Occipital lobe (tissue), 2 donors: ENCODE data around the gene PDILT. TPM values are rescaled to one million over a fixed set of nuclear protein-coding genes. Genes with fewer than 3 reads are reported as not detected.
"Not testable (repeated sequence)": the region's sequence is repeated elsewhere in the genome, so short reads cannot be mapped to it uniquely, and the experiment has no call there.

Experiments used
- DNase-seq: peaks from one replicate; lab custom pipeline; 2025; lab: John Stamatoyannopoulos, UW
- total RNA-seq: library from RNA; depleted of rRNA; stranded (reverse); fragments of >200 nt; gene quantifications from one replicate; pipeline ENCODE4 v1.2.3, GENCODE V29; 2014

PDILT gene
- total RNA-seq, 1 donor from 2014 or later, result not detected

DNA sequence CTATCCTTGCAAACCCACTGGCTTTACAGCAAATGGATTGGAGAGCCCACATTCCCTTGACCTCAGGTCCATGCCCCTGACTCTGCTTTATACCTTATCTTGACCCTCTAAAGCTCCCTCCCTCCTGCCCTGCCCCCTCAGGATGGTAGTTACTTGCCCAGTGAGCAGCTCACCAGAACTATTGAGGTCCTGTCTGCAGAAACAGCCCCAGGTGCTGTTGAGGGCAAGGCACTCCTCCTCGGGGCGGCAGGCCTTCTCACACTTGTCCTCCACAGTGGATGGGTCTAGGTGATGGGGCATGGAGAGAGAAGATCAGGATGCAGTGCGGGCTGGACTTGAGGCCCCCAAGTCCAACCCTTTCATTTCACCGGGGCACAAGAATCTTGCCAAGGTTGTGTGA is 81.8 kb downstream of the PDILT start:
- no peak for DNase-seq

DNA sequence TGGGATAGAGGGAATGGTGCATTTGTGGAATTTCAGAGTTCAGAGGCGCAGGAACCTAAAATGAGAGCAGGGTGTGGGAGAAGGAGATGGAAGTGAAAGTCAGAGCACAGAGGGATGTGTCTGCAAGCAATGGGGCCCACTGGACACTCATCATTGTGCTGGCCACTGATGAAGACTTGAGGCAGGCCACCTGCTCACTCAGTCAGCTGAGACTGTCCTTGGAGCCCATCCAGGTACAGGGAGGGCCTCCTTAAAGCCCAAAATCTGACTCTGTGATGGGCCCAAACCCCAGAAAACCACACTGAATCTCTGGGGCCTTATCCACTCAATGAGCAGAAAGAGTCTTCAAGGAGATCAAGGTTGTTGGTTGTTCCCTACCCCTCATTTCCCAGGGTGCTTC is 82.9 kb downstream of the PDILT start:
- DNase-seq, result no peak

DNA sequence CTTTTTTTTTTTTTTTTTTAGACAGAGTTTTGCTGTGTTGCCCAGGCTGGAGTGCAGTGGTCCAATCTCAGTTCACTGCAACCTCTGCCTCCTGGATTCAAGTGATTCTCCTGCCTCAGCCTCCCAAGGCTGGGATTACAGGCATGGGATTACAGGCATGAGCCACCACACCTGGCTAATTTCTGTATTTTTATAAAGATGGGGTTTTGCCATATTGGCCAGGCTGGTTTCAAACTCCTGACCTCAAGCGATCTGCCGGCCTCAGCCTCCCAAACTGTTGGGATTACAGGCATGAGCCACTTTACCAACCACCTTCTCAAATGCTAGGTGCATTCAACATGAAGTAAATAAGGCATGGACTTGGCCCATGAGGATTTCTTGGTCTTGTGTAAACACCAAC is 83.5 kb downstream of the PDILT start:
- DNase-seq, result not testable (repeated sequence)

DNA sequence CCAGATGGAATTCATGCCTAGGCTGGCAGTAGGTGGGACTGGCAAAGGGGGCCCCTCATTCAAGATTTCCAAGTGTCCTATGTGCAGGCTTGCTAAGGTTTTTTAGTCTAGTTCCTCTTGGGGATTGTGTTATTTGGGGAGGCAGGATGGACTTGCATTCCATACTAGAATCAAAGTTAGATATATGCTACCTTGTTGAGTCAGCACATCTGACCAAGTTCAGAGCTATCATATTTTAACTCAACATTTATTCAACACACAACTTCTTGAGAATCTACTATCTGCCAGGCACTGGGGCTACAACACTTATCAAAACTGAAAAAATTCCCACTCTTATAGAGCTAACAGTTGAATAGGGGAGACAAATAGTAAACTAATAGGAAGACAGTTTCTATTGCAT is 83.9 kb downstream of the PDILT start:
- DNase-seq, result no peak

DNA sequence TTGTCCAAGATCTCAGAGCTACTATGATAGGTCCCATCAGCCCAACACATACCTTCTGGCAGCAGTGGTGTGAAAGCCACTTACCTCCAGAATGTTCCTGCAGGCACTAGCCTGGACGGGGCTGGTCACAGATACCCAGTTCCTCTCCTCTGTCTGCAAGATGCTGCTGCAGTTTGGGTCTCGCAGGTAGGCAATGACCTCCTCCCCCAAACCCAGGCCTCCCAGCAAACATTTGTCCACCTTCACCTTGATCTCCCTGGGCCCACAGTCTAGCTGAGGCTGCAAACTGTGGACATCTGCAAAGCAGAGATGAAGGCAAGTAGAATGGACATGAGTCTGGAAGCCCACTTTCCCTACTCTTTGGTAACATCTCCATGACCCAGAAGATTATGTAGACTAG is 84.4 kb downstream of the PDILT start:
- no peak for DNase-seq

DNA sequence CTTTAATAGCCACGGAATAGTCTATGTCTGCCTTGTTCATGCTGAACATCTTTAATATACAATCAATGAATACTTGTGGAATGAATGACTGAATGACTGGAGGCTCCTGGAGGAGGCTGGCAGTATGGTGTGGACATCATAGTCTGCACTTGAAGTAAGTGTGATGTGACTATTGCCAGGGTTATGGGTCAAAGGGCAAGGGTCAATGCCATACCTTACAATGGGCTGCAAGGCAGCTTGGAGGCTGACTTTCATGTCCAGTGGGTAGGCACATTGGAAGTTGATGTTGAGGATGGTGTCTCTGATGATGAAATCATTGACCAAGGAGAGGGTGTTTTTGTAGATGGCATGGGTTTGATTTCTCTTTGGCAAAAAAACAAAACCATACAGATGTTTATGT is 85.1 kb downstream of the PDILT start:
- no peak for DNase-seq

DNA sequence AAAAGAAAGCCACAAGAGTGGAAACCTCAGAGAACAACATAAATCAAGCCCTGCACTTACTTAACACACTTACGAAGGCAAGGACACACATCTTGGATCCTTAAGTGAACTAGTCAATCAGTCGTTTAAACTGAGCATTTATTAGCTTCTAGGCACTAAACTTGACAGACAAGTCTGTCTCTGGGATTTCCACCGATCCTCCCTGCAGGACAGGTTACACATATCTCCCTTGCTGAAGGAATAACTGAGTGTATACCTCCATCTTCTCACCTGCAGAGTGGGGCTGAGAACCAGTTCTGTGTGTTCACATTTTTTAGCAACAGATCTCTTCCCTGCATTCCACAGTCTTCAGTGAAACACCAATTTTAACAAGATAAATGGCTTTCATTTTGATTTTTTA is 86.1 kb downstream of the PDILT start:
- no peak for DNase-seq

DNA sequence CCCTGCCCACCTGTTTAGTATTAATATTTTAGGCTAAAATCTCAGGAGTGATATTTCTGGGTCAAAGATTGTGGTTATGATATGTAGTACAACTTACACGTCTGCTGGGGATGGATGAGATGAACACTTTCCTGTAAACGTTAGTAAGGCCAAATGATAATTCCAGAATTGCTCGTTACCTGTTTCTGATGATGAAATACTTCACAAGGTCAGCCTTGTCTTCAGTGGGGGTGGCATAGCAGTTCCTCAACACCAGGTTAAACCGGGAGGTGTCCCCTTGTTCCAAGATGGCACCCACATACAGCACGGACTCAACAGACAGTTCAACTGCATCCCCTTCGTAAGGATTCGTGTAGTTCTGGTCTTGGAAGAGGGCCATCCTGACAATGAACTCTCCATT is 86.5 kb downstream of the PDILT start:
- DNase-seq, result no peak

DNA sequence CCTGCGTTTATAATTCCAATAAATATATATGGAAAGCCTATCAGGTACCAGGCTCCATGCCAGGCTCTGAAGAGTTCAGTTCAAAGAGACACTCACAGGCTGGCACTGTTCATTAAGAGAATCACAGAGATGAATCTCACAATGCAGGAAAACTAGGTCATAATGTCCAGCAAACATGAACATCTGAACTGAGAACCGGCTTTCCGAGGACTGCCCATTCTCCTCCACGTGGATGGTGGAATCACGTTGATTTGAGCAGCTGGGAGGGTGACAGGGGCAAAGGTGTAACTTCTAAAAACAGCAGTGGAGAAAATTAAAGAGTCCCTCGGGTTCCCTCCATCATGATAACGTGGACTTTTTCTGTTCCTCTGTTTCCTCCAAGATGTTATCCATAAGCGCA is 87.4 kb downstream of the PDILT start:
- DNase-seq, result no peak

DNA sequence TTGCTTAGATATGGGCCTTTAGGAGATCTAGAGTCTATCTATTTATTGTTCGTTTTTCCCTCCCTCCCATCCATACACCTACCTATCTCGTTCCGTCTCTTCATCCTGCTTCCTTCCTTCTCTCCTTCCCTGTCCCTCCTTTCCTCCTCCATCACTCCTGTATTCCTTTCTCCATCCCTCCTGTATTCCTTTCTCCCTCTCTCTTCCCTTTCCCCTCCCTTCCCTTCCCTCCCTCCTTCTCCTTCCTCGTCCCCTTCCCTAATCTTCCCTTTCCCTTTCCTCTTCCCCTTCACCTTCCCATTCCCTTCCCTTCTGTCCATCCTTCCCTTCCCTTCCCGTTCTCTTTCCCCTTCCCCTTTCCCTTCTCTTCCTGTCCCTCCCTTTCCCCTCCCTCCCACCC is 87.8 kb downstream of the PDILT start:
- no peak for DNase-seq

DNA sequence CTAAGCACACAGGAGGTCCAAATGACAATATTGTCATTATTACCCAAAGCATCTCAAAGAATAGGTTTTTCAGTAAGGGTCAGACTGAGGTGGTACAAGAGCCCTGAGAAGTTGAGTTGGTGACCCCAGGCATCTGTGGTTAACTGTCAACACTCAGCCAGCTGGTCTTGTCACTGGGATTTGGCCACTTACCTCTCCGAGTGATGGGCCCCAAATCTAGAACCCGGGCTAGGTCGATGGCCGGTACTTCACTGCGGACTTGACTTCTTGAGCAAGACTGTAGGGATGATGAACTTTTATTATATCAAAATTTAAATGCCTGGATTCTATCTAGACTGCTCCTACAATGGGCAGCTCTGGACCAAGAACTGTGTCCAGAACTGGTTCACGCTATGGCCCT is 88.8 kb downstream of the PDILT start:
- no peak for DNase-seq

DNA sequence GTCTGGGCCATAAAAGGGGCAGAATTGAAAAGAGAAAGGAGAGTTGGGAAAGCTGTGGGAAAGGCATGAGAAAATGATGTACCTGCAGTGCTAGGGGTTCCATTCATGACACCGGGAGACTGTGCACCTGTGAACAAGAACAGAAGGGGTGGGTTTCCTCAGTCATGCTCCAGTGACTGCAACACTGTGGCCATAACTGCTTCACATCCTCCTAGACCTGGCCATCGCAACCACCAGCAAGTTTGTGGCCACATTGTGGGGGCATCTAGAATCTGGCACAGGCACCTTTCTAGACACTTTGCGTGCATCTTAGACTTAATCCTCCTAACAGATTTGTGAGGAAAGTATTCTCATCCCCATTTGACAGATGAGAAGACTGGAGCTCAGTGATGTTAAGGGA is 90.0 kb downstream of the PDILT start:
- no peak for DNase-seq

DNA sequence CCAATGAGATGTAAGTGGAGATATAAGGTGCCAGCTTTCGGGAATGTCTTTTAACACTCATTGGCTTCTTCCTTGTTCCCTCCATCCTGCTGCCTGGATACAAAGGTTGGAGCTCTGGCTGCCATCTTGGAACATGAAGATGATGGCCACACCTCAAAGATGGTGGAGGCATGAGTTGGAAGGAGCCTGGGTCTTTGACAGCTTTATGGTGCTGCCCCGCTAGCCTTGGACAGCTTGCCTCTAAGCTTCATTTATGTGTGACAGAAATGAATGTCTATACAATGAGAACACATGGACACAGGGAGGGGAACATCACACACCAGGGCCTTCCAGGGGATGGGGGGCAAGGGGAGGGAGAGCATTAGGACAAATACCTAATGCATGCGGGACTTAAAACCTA is 90.8 kb downstream of the PDILT start:
- DNase-seq, result no peak

DNA sequence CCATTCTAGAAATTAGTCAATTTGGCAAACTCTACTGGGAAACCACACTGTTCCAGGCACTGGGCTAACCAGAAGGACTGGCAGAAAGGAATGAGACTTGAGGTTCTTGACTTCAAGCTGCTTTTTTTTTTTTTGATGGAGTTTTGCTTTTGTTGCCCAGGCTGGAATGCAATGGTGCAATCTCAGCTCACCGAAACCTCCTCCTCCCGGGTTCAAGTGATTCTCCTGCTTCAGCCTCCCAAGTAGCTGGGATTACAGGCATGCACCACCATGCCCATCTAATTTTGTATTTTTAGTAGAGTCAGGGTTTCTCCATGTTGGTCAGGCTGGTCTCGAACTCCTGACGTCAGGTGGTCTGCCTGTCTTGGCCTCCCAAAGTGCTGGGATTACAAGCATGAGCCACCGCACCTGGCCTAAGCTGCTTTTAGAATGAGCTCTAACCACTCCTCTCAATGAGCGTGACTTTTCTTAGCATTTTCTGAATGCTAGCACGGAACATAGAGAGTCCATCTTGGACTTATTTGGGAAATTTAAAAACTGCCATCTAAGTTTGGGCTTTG is 91.9 kb downstream of the PDILT start:
- not testable (repeated sequence) for DNase-seq

DNA sequence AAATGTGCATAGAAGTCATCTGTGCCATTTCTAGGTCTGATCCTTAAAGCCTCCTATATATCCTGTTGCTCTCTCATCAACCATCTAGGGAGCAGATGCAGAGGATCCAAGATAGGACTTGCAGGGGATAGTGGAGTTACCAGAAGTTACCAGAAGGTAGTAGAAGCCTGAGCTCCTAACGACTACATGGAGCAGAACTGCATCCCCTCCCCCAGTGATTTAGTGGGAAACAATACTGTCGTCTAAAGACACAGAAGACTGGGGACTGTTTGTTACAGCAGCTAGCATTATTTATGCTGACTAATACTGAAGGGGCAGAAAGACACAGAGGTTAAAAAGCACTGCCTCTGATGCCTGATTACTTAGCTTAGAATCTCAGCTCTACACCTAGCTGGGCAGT is 93.0 kb downstream of the PDILT start:
- DNase-seq, result no peak

DNA sequence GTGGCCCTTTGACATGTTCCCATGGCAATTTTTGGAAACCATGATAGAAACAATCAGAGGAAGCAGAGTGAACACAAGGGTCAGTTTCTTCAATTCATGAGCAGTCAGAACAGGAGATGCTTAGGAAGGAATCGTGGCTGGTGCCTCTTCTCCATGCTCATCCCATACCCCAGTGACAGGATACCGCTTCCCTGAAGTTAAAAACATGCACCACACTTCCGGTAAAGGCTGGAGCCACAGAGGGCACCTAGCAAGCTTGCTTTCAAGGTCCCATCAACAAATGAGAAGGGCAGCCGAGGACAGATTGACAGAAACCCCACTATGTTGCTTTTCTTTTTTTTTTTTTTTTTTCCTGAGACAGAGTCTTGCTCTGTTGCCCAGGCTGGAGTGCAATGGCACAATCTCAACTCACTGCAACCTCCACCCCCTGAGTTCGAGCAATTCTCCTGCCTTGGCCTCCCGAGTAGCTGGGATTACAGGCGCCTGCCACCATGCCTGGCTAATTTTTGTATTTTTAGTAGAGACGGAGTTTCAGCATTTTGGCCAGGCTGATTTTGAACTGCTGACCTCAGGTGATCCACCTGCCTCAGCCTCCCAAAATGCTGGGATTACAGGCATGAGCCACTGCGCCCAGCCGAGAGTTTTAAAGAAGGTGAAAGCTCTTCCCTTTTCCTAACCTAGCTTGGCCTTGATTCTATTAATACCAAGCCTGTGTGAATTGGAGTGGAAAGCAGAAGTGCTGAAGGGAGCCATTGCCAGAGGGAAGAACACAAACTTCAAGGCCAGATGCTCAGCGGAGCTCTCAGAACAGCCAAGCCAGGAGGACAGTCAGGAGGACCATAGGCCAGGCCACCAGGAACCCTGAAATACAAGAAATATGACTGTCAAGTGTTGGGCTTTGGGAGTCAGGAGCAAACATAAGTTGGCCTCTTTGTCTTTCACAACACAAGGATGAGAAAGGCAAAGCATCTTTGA is 93.8 kb downstream of the PDILT start:
- no peak for DNase-seq

DNA sequence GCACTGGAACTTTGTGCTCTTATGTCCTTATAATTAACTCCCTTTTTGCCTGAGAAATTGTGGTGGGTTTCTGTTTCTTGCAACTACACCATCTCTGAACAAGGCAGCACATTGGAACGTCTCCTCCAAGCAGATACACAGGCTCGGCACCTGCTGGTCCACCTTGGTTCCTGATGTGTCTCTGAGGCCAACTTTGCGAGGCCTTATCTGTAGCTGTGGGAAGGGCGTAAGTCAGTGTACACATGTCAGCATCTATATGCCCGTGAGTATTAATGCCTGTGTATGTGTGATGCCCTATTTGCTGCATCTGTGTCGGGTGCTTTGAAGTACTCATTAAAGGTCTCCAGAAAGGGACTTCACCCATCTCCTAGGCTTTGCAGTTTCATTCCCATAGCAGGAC is 94.8 kb downstream of the PDILT start:
- no peak for DNase-seq

Other genes with a start within 250 kb of the PDILT start
- not detected for gene GP2, start 77.2 kb downstream of the PDILT start, total RNA-seq
- gene UMOD, start 52.0 kb downstream of the PDILT start, total RNA-seq, result not detected
- gene ACSM5, start 4.8 kb upstream of the PDILT start, total RNA-seq, result 0.78 TPM
- not detected for gene ACSM2A, start 46.8 kb upstream of the PDILT start, total RNA-seq
- gene ACSM2B, start 171.6 kb upstream of the PDILT start, total RNA-seq, result not detected